Stomach (tissue), 9 donors: ENCODE measurements around the gene DPCD. TPM values are rescaled to one million over a fixed set of nuclear protein-coding genes. Genes with fewer than 3 reads are reported as not detected.

Source experiments
- DNase-seq, 2 donors: peaks; one replicate each; pipeline versions ENCODE4 v3.0.0 to v3.0.0-alpha.2; 2013 to 2019
- H3K27ac ChIP-seq, 5 donors: fragments of 200-600 bp in 4 of 5; sonication (generic) in 4 of 5; one replicate each; pipeline ENCODE4 v1.5.1; 2013 to 2019; ENCODE audit warnings: mild to moderate bottlenecking in 1 of 5, moderate library complexity in 1 of 5
- H3K27me3 ChIP-seq, 3 donors: fragments of 200-600 bp; sonication (generic); one replicate each; pipeline ENCODE4 v1.5.1; 2017 to 2019; ENCODE audit warnings: mixed run types in 1 of 3
- H3K36me3 ChIP-seq, 4 donors: fragments of 200-600 bp; sonication (generic); 1 replicate in 3 of 4; 2 replicates in 1 of 4; pipeline ENCODE4 v1.5.1; 2016 to 2019
- H3K4me1 ChIP-seq, 4 donors: fragments of 200-600 bp; sonication (generic); one replicate each; pipeline ENCODE4 v1.5.1; 2016 to 2019
- H3K4me3 ChIP-seq, 4 donors: fragments of 200-600 bp; sonication (generic) in 3 of 4; one replicate each; pipeline ENCODE4 v1.5.1; 2016 to 2019; ENCODE audit warnings: mild to moderate bottlenecking in 1 of 4
- H3K9me3 ChIP-seq, 4 donors: fragments of 200-600 bp; sonication (generic); one replicate each; pipeline ENCODE4 v1.5.1; 2016 to 2019
- EP300 ChIP-seq: sonication (generic); formaldehyde crosslinking; IDR thresholded peaks from one replicate; pipeline ENCODE4 v1.6.1; 2017; ENCODE audit warnings: antibody characterized with exemption
- POLR2A ChIP-seq, 4 donors: fragments of 450-650 bp; IDR thresholded peaks; one replicate each; pipeline ENCODE4 v1.6.1; 2016; ENCODE audit warnings: antibody characterized with exemption in 4 of 4, control low read depth in 2 of 4, mild to moderate bottlenecking in 1 of 4, moderate library complexity in 1 of 4
- POLR2AphosphoS5 ChIP-seq, 3 donors: sonication (generic); formaldehyde crosslinking; IDR thresholded peaks; one replicate each; pipeline ENCODE4 v1.6.1; 2016; ENCODE audit warnings: antibody characterized with exemption in 3 of 3
- WGBS, 5 donors: extraction: QIAGEN DNeasy Blood & Tissue Kit in 3 of 5; methylation state at CpG; one replicate each; pipeline versions ENCODE4 v1.1.5 to v1.1.7; 2013 to 2018; 5-methylcytosine and 5-hydroxymethylcytosine counted together
- intact Hi-C: fragments of 100-400 bp; cut with DNase I; formaldehyde crosslinking; loops from one replicate; pipeline ENCODE4 v1.15.1; 2023; ENCODE audit warnings: low total_unique reads
- polyA plus RNA-seq, 3 donors: library from polyadenylated mRNA; stranded (reverse); fragments of 200-250 nt; gene quantifications; one replicate each; pipeline ENCODE4 v1.2.3, GENCODE V29; 2013
- total RNA-seq, 5 donors: library from RNA; depleted of rRNA; stranded (reverse); fragments of >200 nt; gene quantifications; one replicate each; pipeline versions ENCODE4 v1.1.0 to v1.2.3, GENCODE V29; 2014 to 2016
- TF ChIP-seq, protein P1 (sequence below), 7 experiments: fragments of 450-650 bp in 4 of 7; fragments of 200-600 bp in 3 of 7; sonication (generic) in 3 of 7; IDR thresholded peaks; one replicate each; pipeline ENCODE4 v1.5.1; 2016 to 2019; ENCODE audit warnings: antibody characterized with exemption in 7 of 7, control low read depth in 2 of 7, mild to moderate bottlenecking in 1 of 7
- donor health status: healthy with polysubstance abuse.
- donor health status: Bipolar disorder and iron deficiency.
- donor health status: healthy.

DPCD gene
- total and polyA plus RNA-seq, 8 donors: 6.7 to 86.6 (median 21.1) TPM

DNA sequence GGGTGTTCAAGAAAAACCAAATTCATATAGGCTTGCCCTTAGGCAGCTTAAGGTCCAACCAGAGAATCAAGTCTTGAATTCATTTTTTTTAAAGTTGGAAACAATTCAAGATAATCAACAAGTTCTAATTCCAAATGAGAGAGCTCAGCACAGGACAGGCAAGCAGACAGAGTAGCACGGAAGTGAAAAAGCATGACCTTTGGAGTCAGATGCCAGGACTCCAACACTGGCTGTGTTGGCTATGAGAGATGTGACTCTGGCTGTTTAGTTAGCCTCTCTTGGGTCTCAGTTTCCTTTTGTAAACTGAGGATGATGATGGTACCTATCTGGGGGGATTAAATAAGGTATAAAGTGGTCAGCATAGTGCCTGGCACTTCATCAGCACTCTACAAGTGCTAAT lies 57.5 kb downstream of the DPCD start:
- H3K36me3 ChIP-seq: peaks cover 0 to 77% (median 61%) of the 10 kb centered on the region in 4 donors
- no peaks in the 10 kb centered on the region for H3K27me3 ChIP-seq
- intact Hi-C loops: no loop called here
- DNase-seq: no peak
- no peaks in the 10 kb centered on the region for H3K4me1 ChIP-seq
- TF ChIP-seq POLR2AphosphoS5 (IDR thresholded peaks at IDR 0.05): no peak
- TF ChIP-seq, protein P1, sequence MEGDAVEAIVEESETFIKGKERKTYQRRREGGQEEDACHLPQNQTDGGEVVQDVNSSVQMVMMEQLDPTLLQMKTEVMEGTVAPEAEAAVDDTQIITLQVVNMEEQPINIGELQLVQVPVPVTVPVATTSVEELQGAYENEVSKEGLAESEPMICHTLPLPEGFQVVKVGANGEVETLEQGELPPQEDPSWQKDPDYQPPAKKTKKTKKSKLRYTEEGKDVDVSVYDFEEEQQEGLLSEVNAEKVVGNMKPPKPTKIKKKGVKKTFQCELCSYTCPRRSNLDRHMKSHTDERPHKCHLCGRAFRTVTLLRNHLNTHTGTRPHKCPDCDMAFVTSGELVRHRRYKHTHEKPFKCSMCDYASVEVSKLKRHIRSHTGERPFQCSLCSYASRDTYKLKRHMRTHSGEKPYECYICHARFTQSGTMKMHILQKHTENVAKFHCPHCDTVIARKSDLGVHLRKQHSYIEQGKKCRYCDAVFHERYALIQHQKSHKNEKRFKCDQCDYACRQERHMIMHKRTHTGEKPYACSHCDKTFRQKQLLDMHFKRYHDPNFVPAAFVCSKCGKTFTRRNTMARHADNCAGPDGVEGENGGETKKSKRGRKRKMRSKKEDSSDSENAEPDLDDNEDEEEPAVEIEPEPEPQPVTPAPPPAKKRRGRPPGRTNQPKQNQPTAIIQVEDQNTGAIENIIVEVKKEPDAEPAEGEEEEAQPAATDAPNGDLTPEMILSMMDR (IDR thresholded peaks at IDR 0.05): no peak
- no peak for TF ChIP-seq EP300
- no peak for TF ChIP-seq POLR2A (IDR thresholded peaks at IDR 0.05)
- H3K27ac ChIP-seq: no peak overlapping the region
- no peaks in the 10 kb centered on the region for H3K9me3 ChIP-seq
- WGBS, 5 donors: 68 to 83% (median 79%) methylated on average over 1 of the region's 1 CpG
- no peak overlapping the region for H3K4me3 ChIP-seq

DNA sequence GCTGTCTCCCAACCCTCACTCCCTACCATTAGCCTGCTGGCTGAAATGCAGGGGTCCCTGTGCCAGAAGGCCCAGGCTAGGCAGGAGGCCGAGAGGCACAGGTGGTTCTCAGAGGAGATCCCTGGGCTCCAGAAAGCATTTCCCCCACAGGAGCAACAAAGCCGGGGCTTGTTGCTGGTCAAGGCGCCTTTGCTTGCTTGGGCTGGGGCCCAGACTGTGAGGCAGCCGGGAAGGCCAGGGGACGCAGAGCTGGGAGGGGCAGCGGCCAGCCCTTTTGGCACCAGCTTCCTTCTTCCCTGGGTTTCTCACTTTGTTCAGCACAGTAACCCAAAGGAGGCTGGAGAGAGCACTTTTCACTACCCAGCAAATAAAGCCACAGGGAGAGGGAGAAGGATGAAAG lies 58.2 kb downstream of the DPCD start:
- peaks cover 0 to 84% (median 68%) of the 10 kb centered on the region in 4 donors for H3K36me3 ChIP-seq
- H3K4me3 ChIP-seq: no peak overlapping the region
- WGBS, 5 donors: 64 to 80% (median 70%) methylated on average over 1 to 6 of the region's 6 CpGs
- H3K4me1 ChIP-seq: no peaks in the 10 kb centered on the region
- TF ChIP-seq POLR2AphosphoS5 (IDR thresholded peaks at IDR 0.05) (no peak), POLR2A (IDR thresholded peaks at IDR 0.05) (no peak), EP300 (no peak)
- TF ChIP-seq, protein P1 (IDR thresholded peaks at IDR 0.05): no peak
- intact Hi-C loops: no loop called here
- no peaks in the 10 kb centered on the region for H3K9me3 ChIP-seq
- peak; percentile 22 to 56 for DNase-seq
- H3K27ac ChIP-seq: no peak overlapping the region
- no peaks in the 10 kb centered on the region for H3K27me3 ChIP-seq

DNA sequence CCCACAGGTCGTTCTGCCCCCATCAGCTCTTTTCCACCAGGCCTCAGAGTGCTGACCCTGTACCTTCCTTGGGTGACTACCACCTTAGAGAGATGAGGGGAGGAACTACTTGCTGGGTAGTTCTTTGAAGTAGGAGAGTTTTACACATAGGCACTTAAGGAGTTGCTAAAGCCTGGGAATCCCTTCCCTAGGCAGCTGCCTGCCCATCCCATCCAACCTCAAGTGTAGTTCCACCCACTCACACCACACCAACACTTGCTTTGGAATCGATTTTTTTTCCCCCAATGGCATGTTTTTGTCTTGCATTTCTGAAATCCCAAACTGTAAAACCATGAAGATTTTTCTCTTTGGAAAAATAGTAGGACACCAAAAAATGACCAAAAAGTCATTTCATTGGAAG lies 59.1 kb downstream of the DPCD start:
- Histone ChIP-seq H3K4me3 (no peak overlapping the region), H3K9me3 (no peaks in the 10 kb centered on the region), H3K36me3 (peaks cover 0 to 93% (median 76%) of the 10 kb centered on the region in 4 donors), H3K27ac (no peak overlapping the region), H3K27me3 (no peaks in the 10 kb centered on the region), H3K4me1 (no peaks in the 10 kb centered on the region)
- 85 to 96% (median 94%) methylated on average over 2 of the region's 2 CpGs for WGBS, 5 donors
- no peak for DNase-seq
- intact Hi-C loops: no loop called here
- TF ChIP-seq POLR2A (IDR thresholded peaks at IDR 0.05): no peak
- no peak for TF ChIP-seq EP300
- no peak for TF ChIP-seq POLR2AphosphoS5 (IDR thresholded peaks at IDR 0.05)
- TF ChIP-seq, protein P1 (IDR thresholded peaks at IDR 0.05): no peak

DNA sequence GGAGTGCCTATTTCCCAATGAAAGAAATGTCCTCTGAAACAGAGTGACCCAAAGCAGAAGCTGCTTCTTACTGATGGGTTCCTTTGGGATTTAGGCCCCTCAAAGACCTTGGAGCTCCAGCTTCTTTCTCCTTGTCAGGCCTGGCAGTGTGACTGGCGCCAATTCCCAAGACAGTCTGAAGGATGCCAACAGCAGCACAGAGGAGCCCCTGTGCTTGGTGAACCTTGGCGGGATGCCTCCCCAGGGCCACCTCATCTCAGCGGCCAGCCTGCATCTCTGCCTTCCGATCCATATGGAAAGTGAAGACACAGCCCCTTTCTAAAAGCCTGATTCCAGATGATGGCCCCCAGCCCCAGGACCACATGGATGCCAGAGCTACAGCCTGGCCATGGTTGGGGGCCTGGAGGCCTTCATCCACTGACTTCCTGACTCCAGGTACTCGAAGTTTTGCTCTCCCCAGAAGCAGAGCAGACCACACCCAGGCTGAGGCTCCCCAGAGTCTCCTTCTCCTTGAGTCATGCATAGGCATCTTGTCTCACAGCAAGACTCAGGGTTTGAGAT lies 61.5 kb downstream of the DPCD start:
- WGBS, 5 donors: 87 to 96% (median 91%) methylated on average over 4 to 5 of the region's 5 CpGs
- Histone ChIP-seq H3K4me3 (no peak overlapping the region), H3K27me3 (no peaks in the 10 kb centered on the region), H3K9me3 (no peaks in the 10 kb centered on the region), H3K4me1 (no peaks in the 10 kb centered on the region), H3K36me3 (peaks cover 0 to 90% (median 76%) of the 10 kb centered on the region in 4 donors), H3K27ac (no peak overlapping the region)
- DNase-seq: no peak
- intact Hi-C loops: no loop called here
- TF ChIP-seq POLR2A (IDR thresholded peaks at IDR 0.05) (no peak), EP300 (no peak), POLR2AphosphoS5 (IDR thresholded peaks at IDR 0.05) (no peak)
- TF ChIP-seq, protein P1 (IDR thresholded peaks at IDR 0.05): no peak
